Measurements from ENCODE around the gene TMEM184B. TPM values are rescaled to one million over a fixed set of nuclear protein-coding genes. Genes with fewer than 3 reads are reported as not detected.

Gene TMEM184B
- total RNA-seq, 6 experiments from 2014 or later = 7.9 to 42.6 (median 16.9) TPM

- DNase-seq = peak; percentile 67 to 82 (median 80)
Measured at GRCh38 chr22:38309614-38310517, 37.1 kb upstream of the TMEM184B start.

GRCh38 chr22:38308791-38309498 lies 36.1 kb upstream of the TMEM184B start:
- Histone ChIP-seq H3K27me3 (no peaks in the 10 kb centered on the region), H3K9me3 (no peaks in the 10 kb centered on the region), H3K4me3 (no peak overlapping the region), H3K36me3 (no peaks in the 10 kb centered on the region), H3K27ac (peak overlapping the region; percentile 61 to 79 (median 76)), H3K4me1 (peaks cover 0 to 33% (median 14%) of the 10 kb centered on the region in 4 donors)
- DNase-seq = no peak
- intact Hi-C loops (cut with DNase I) = no loop called here
- ATAC-seq = peak in 1 of 4 donors; percentile 10
- TF ChIP-seq POLR2A (IDR thresholded peaks at IDR 0.05) = no peak
- WGBS (ENCODE audit: insufficient coverage, low coverage, low lambda C conversion rate, missing lambda C conversion rate) = 52% methylated on average over 5 of the region's 10 CpGs

More at GRCh38 chr22:38309614-38310517, 37.1 kb upstream of the TMEM184B start:
- intact Hi-C loops (cut with DNase I) = no loop called here
- Histone ChIP-seq H3K4me3 (no peak overlapping the region), H3K9me3 (no peaks in the 10 kb centered on the region), H3K36me3 (no peaks in the 10 kb centered on the region), H3K27me3 (no peaks in the 10 kb centered on the region), H3K4me1 (peaks cover 0 to 33% (median 14%) of the 10 kb centered on the region in 4 donors), H3K27ac (peak overlapping the region; percentile 61 to 79 (median 76))
- WGBS (ENCODE audit: insufficient coverage, low coverage, low lambda C conversion rate, missing lambda C conversion rate) = 31% methylated on average over 16 of the region's 18 CpGs
- ATAC-seq = peak; percentile 72 to 82 (median 80)
- TF ChIP-seq POLR2A (IDR thresholded peaks at IDR 0.05) = no peak
- no peak for TF ChIP-seq CTCF (IDR thresholded peaks at IDR 0.05)

- no peak for DNase-seq
- intact Hi-C loops (cut with DNase I) = no loop called here
- 39% methylated on average over 11 of the region's 16 CpGs for WGBS (ENCODE audit: insufficient coverage, low coverage, low lambda C conversion rate, missing lambda C conversion rate)
- no peak for TF ChIP-seq POLR2A (IDR thresholded peaks at IDR 0.05)
- peaks cover 0 to 27% (median 12%) of the 10 kb centered on the region in 4 donors for H3K4me1 ChIP-seq
- H3K36me3 ChIP-seq = peaks cover 0 to 16% (median 0%) of the 10 kb centered on the region in 4 donors
- no peak for ATAC-seq
- no peaks in the 10 kb centered on the region for H3K9me3 ChIP-seq
- no peaks in the 10 kb centered on the region for H3K27me3 ChIP-seq
- H3K4me3 ChIP-seq = no peak overlapping the region
- H3K27ac ChIP-seq = peak overlapping the region in 2 of 3 donors; percentile 24 to 30
Measured at GRCh38 chr22:38305471-38306448, 33.0 kb upstream of the TMEM184B start.

GRCh38 chr22:38304526-38304925 lies 31.7 kb upstream of the TMEM184B start:
- Histone ChIP-seq H3K9me3 (no peaks in the 10 kb centered on the region), H3K4me3 (no peak overlapping the region), H3K36me3 (peaks cover 0 to 29% (median 5%) of the 10 kb centered on the region in 4 donors), H3K27me3 (no peaks in the 10 kb centered on the region), H3K4me1 (peaks cover 0 to 29% (median 11%) of the 10 kb centered on the region in 4 donors), H3K27ac (no peak overlapping the region)
- WGBS (ENCODE audit: insufficient coverage, low coverage, low lambda C conversion rate, missing lambda C conversion rate) = 76% methylated on average over 12 of the region's 13 CpGs
- DNase-seq (no peak), ATAC-seq (no peak)
- no peak for TF ChIP-seq POLR2A (IDR thresholded peaks at IDR 0.05)
- peak in 1 of 4 donors; percentile 21 for TF ChIP-seq CTCF (IDR thresholded peaks at IDR 0.05)
- intact Hi-C loops (cut with DNase I) = no loop called here

GRCh38 chr22:38303974-38304373 lies 31.2 kb upstream of the TMEM184B start:
- Histone ChIP-seq H3K27ac (no peak overlapping the region), H3K36me3 (peaks cover 0 to 30% (median 8%) of the 10 kb centered on the region in 4 donors), H3K4me3 (no peak overlapping the region), H3K27me3 (no peaks in the 10 kb centered on the region), H3K4me1 (peaks cover 0 to 25% (median 9%) of the 10 kb centered on the region in 4 donors), H3K9me3 (no peaks in the 10 kb centered on the region)
- intact Hi-C loops (cut with DNase I) = no loop called here
- 66% methylated on average over 4 of the region's 5 CpGs for WGBS (ENCODE audit: insufficient coverage, low coverage, low lambda C conversion rate, missing lambda C conversion rate)
- DNase-seq (no peak), ATAC-seq (no peak)
- TF ChIP-seq CTCF (IDR thresholded peaks at IDR 0.05) (no peak), POLR2A (IDR thresholded peaks at IDR 0.05) (no peak)
